Erythroblast (primary cell): ENCODE results near the gene SLC6A9.
A peak's percentile ranks its signal among the peaks of the same experiment; 100 is the strongest.

ENCODE experiments used
- DNase-seq, 2 experiments: peaks; one replicate each; lab custom pipeline; 2025; lab: John Stamatoyannopoulos, UW
- GATA1 ChIP-seq: IDR thresholded peaks from 2 replicates; pipeline ENCODE4 v1.6.1; 2011; ENCODE audit warnings: low read depth, mild to moderate bottlenecking, control low read depth, low read length, moderate library complexity
- POLR2A ChIP-seq: IDR thresholded peaks from 2 replicates; pipeline ENCODE4 v1.6.1; 2011; ENCODE audit warnings: mild to moderate bottlenecking, low read length

SLC6A9 gene

GRCh38 chr1:44040418-44040817 is 9.2 kb upstream of the SLC6A9 start:
- TF ChIP-seq GATA1 (no peak), POLR2A (no peak)
- DNase-seq: no peak

- TF ChIP-seq GATA1: no peak
- no peak for TF ChIP-seq POLR2A
- DNase-seq: peak; percentile 19 to 59
These were observed 7.8 kb upstream of the SLC6A9 start for GRCh38 chr1:44038876-44039657.

DNA sequence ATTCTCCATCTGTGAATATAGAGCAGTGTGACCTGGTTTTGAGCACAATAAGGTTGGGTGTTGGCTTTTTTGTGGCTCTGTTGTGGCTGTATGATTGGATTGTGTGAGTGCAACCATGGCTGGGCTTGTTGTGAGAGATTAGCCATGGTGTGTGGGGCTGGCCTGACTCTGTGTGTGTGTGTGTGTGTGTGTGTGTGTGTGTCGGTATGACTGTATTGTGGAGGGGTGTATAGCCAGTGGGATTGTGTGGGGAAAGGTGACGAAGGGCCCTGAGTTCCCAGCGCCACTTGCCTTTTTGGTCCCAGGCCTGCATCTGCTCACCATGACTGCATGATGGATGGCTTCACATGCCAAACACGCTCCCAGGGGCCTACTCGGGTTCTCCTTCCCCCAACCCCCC is 5.9 kb upstream of the SLC6A9 start:
- no peak for TF ChIP-seq POLR2A
- TF ChIP-seq GATA1: no peak
- DNase-seq: peak; percentile 81 to 90

DNA sequence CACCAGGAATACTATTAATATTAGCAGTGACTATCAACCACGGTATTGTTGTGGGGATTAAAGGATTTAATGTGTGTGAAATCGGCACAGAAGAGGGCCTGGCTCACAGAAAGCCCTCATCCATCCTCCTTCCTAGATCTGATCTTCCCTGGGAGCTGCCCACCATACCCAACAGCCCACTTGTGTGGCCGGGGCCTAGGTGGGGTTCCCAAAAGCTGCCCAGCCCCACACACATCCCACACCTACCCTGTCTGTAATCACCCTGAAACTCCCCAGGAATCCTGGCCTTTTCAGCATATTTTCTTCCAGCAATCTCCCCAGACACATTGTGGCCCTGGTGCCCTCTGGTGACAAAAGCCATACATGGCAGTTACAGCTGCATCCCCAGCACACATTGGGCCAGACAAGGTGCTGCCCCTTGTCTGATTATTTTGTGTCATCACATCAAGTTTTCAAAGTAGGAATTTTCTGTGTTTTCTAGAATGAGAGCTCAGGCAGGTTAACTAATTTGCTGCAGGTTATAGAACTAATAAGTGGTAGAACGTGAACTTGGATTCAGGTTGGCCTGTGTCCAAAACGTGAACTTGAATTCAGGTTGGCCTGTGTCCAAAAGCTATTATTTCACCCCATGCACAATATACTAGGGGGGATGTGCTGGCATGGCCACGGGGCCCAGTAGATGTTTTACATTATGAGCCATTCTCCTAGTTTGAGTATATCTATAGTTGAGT is 5.3 kb upstream of the SLC6A9 start:
- TF ChIP-seq POLR2A (no peak), GATA1 (no peak)
- DNase-seq: peak; percentile 95

DNA sequence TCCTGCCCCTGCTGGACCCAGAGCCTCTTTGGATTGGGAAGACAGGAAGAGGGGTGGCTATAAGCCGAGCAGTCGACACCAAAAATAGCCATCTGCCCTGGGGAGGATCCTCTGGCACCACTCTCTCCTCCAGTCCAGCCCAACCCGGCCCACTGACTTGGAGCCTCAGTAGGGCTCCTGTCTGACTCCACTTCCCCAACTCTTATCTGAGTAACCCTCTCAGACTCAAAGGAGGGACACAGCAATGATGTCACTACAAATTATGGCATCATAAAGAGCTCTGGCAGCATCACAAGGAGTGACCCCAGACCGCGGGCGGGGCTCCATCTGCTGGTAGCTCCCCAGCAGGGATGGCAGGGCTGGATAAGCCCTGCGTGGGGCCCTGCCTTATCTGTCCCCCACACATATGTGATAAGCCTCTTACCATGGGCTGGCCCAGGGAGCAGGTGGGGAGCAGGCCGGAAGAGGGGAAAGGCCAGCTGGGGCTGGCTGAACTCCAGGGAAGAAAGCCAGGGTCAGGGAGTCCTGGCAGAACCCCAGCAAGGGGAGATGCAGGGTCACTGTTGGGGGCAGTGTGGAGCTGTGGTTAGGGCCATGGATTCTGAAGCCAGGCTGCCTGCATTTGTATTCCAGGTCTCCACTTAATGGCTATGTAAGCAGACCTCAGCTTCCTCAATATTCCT is 4.6 kb upstream of the SLC6A9 start:
- TF ChIP-seq POLR2A (peak; percentile 81), GATA1 (peak; percentile 100)

DNA sequence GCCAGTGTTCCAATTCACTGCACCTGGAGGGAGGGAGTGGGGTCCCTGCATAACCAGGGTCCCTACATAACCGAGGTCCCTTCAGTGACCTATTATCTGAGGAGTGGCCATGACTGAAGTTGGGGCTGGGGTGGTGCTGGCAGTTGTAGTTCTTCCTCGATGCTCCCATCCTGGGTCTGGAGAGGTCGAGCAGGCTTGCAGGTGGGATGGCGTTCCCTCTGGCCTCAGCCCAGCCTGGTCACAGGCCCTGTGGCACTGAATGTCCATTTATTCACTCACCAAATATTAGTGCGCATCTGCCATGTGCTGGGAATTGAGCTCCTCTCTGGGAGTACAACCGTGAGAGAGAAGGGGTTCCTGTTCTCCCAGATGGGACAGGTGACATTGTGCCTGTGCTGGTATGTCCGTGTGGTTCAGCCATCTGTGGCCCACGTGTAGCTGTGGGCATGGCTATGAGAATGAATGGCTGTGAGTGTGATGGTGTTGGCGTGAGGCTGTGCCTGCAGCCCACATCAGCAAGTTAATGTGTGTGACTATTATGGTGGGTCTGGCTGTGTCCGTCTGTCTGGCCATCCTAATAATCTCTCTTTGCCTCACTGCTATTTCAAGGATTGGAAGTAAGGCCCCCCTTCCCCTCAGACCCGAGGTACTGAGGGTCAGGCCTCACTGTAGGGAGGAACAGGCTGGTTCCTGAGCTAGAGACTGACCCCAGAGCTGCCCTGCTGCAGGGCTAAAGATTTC is 3.9 kb upstream of the SLC6A9 start:
- DNase-seq: no peak
- TF ChIP-seq GATA1 (no peak), POLR2A (no peak)

More for the DNA sequence above, 4.6 kb upstream of the SLC6A9 start:
- DNase-seq: peak; percentile 98 to 100

- TF ChIP-seq GATA1: no peak
- TF ChIP-seq POLR2A: no peak
- no peak for DNase-seq
These were observed 3.2 kb upstream of the SLC6A9 start for GRCh38 chr1:44034423-44034822.

- TF ChIP-seq POLR2A: no peak
- TF ChIP-seq GATA1: no peak
- DNase-seq: peak in 1 of 2 experiments; percentile 50
These were observed 2.5 kb upstream of the SLC6A9 start for GRCh38 chr1:44033756-44034155.

DNA sequence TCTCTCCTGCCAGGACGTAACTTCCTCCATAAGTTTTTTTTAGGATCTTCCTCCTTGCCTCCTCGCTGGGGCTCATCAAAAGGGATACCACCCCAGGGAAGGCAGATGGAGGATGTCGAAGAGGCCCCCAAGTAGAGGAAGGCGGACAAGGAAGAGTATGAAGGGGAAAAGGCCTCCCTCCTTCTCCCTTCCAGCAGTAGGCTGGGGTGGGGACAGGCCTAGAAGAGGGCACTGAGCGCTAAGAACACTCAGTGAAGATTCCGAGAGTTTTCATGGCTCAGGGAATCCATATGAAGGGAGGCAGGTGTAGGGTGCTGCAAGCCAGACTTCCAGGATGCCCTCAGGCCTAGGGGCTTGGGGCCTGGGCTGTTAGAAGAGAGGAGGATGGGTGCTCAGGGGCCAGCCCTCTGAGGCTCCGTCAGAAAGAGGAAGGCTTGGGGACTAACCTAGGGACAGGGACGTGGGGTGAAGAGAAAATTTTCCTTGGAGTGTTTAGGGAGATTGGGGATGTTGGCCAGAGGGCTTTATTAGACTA is 1.8 kb upstream of the SLC6A9 start:
- no peak for DNase-seq
- TF ChIP-seq POLR2A: no peak
- TF ChIP-seq GATA1: no peak

GRCh38 chr1:44032170-44032790 is 1.0 kb upstream of the SLC6A9 start:
- peak; percentile 37 to 55 for DNase-seq
- TF ChIP-seq GATA1 (no peak), POLR2A (peak; percentile 4)

DNA sequence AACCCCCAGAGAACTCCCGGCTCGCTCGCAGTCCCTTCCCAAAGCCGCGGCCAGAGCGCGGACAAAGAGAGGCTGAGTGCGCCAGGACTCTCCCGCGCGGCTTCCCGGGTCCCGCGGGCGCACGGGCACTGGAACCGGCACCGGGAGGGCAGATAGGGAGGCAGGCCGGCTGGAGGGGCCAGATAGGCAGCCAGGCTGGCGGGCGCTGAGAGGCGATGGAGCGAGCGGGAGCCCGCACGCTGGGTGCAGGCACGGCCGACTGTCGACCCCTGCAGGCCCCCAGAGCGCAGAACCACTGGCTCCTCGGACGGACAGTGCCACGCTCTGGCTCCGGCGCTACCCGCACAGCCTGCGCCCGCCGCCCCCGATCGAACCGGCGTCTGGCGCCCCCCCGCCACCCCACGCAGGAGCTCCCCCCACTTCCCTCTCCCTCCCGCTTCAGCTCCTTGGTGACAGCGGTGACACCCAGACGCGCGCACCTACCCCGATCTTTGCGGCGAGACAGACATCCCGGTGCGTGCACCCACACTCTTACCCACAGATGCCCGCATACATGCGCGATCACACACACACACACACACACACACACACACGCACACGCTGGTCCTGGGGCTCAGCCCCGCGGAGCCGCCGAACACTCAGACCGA is 534 bp downstream of the SLC6A9 start:
- peak; percentile 83 to 85 for DNase-seq
- TF ChIP-seq GATA1 (no peak), POLR2A (no peak)
